GM12878 (cell line): Measurements from ENCODE around the gene TAS2R39. TPM values are rescaled to one million over a fixed set of nuclear protein-coding genes. Genes with fewer than 3 reads are reported as not detected.

ENCODE experiments used
- ATAC-seq: fragments of 200-7000 bp; cut with Tn5 transposase; 3 replicates; pipeline ENCODE4 v1.9.1; 2020; ENCODE audit warnings: mild to moderate bottlenecking, moderate library complexity
- BruUV-seq: library from RNA; stranded (reverse); fragments of 400-500 nt; replicated peaks from 2 replicates; lab custom pipeline; 2021; lab: Mats Ljungman, UMichigan
- CTCF ChIA-PET: fragments of 300-600 bp; sonication (Branson Sonifier 250); formaldehyde crosslinking; extraction: SDS; loops from one replicate; lab custom pipeline; 2021; ENCODE audit warnings: inconsistent platforms; lab: Yijun Ruan, JAX
- POLR2A ChIA-PET: fragments of 350-600 bp; formaldehyde crosslinking; extraction: SDS; loops from one replicate; lab custom pipeline; 2021; ENCODE audit warnings: inconsistent platforms; lab: Charles Lee
- RAD21 ChIA-PET: fragments of 300-600 bp; sonication (Branson Sonifier 250); formaldehyde crosslinking; loops from one replicate; lab custom pipeline; 2023; ENCODE audit warnings: antibody characterized with exemption; ENCODE audit not compliant: unreplicated experiment; lab: Charles Lee
- SMC1A ChIA-PET: fragments of 300-600 bp; sonication (Branson Sonifier 250); formaldehyde crosslinking; loops from one replicate; lab custom pipeline; 2023; ENCODE audit not compliant: unreplicated experiment, uncharacterized antibody; lab: Charles Lee
- DNase-seq: peaks from one replicate; pipeline ENCODE4 v3.0.0-alpha.2; 2011; ENCODE audit warnings: low read depth, low spot score
- FAIRE-seq: peaks from 3 replicates; lab custom pipeline; 2011; peaks lifted over from hg19 to GRCh38; lab: Jason Lieb, UNC
- H2AFZ ChIP-seq: 2 replicates; pipeline ENCODE4 v1.6.0; 2011; ENCODE audit warnings: low read depth, low read length, control low read depth; ENCODE audit not compliant: control insufficient read depth
- H3K27ac ChIP-seq: 2 replicates; pipeline ENCODE4 v1.5.1; 2011; ENCODE audit warnings: control low read depth; ENCODE audit not compliant: control insufficient read depth, insufficient read depth
- H3K27me3 ChIP-seq, 2 experiments: replicated peaks in 1 of 2; 2 replicates each; pipeline versions ENCODE4 v1.6.0 to v1.6.1; 2011; ENCODE audit warnings: low read length in 1 of 2; ENCODE audit not compliant: control insufficient read depth in 2 of 2, insufficient read depth in 2 of 2
- H3K36me3 ChIP-seq, 2 experiments: 2 replicates each; pipeline ENCODE4 v1.5.1; 2011; ENCODE audit warnings: low read length in 1 of 2; ENCODE audit not compliant: control insufficient read depth in 2 of 2, insufficient read depth in 2 of 2
- H3K4me1 ChIP-seq: 2 replicates; pipeline ENCODE4 v1.6.1; 2011; ENCODE audit warnings: mild to moderate bottlenecking, low read length, moderate library complexity, mixed read lengths; ENCODE audit not compliant: control insufficient read depth, insufficient read depth
- H3K4me2 ChIP-seq: 2 replicates; pipeline ENCODE4 v1.6.0; 2011; ENCODE audit warnings: control low read depth; ENCODE audit not compliant: control insufficient read depth, insufficient read depth
- H3K4me3 ChIP-seq: fragments of 200-600 bp; sonication (generic); 2 replicates; pipeline ENCODE4 v1.5.1; 2016
- H3K79me2 ChIP-seq: 2 replicates; pipeline ENCODE4 v1.6.0; 2011; ENCODE audit warnings: low read length; ENCODE audit not compliant: control insufficient read depth, insufficient read depth
- H3K9ac ChIP-seq: 2 replicates; pipeline ENCODE4 v1.8.0; 2011; ENCODE audit warnings: low read length, control low read depth, mixed read lengths; ENCODE audit not compliant: control insufficient read depth, insufficient read depth
- H3K9me3 ChIP-seq: replicated peaks from 3 replicates; pipeline ENCODE4 v1.5.1; 2011; ENCODE audit warnings: mild to moderate bottlenecking, low read length; ENCODE audit not compliant: control insufficient read depth, insufficient read depth
- H4K20me1 ChIP-seq: 2 replicates; pipeline ENCODE4 v1.6.0; 2011; ENCODE audit not compliant: control insufficient read depth, insufficient read depth
- BHLHE40 ChIP-seq, 2 experiments: fragments of 450-650 bp in 1 of 2; IDR thresholded peaks; 2 replicates each; pipeline ENCODE4 v1.6.1; 2011 to 2017; ENCODE audit warnings: low read depth in 2 of 2, borderline replicate concordance in 1 of 2, improper control_type of control experiment in 1 of 2, low read length in 1 of 2, mild to moderate bottlenecking in 1 of 2
- EED ChIP-seq: sonication (generic); IDR thresholded peaks from 2 replicates; pipeline ENCODE4 v1.6.1; 2016; ENCODE audit warnings: antibody characterized with exemption, low read depth
- ETV6 ChIP-seq, 2 experiments: fragments of 450-650 bp in 1 of 2; IDR thresholded peaks in 1 of 2; conservative IDR thresholded peaks in 1 of 2; 2 replicates each; pipeline ENCODE4 v1.6.1; 2014; ENCODE audit warnings: antibody characterized with exemption in 1 of 2, borderline replicate concordance in 1 of 2, low read depth in 1 of 2, mild to moderate bottlenecking in 1 of 2, moderate library complexity in 1 of 2
- FOXM1 ChIP-seq: IDR thresholded peaks from 2 replicates; pipeline ENCODE4 v1.6.1; 2012; ENCODE audit warnings: low read depth, mild to moderate bottlenecking, inconsistent platforms, low read length, moderate library complexity
- HCFC1 ChIP-seq: fragments of 150-350 bp; IDR thresholded peaks from 2 replicates; pipeline ENCODE4 v1.6.1; 2014; ENCODE audit warnings: low read length
- IKZF1 ChIP-seq: fragments of 450-650 bp; conservative IDR thresholded peaks from 2 replicates; pipeline ENCODE4 v1.6.1; 2017; ENCODE audit warnings: antibody characterized with exemption, mild to moderate bottlenecking
- IKZF2 ChIP-seq, 2 experiments: fragments of 450-650 bp; IDR thresholded peaks; 2 replicates each; pipeline ENCODE4 v1.6.1; 2017; ENCODE audit warnings: mild to moderate bottlenecking in 2 of 2, moderate library complexity in 2 of 2
- MTA2 ChIP-seq: fragments of 450-650 bp; IDR thresholded peaks from 2 replicates; pipeline ENCODE4 v1.6.1; 2016; ENCODE audit warnings: low read depth, mild to moderate bottlenecking, moderate library complexity
- RUNX3 ChIP-seq: IDR thresholded peaks from 2 replicates; pipeline ENCODE4 v1.6.1; 2012; ENCODE audit warnings: low read length, inconsistent platforms
- SPI1 ChIP-seq: IDR thresholded peaks from 2 replicates; pipeline ENCODE4 v1.6.1; 2011; ENCODE audit warnings: low read depth, mild to moderate bottlenecking, low read length, moderate library complexity, borderline replicate concordance; ENCODE audit not compliant: insufficient read depth
- TBL1XR1 ChIP-seq: IDR thresholded peaks from 2 replicates; pipeline ENCODE4 v1.6.1; 2012; ENCODE audit warnings: low read depth, low read length, improper control_type of control experiment
- YY1 ChIP-seq: IDR thresholded peaks from 2 replicates; pipeline ENCODE4 v1.6.1; 2011; ENCODE audit warnings: low read depth, mild to moderate bottlenecking, low read length
- WGBS: methylation state at CpG from one replicate; pipeline ENCODE4 v1.1.6; 2016; ENCODE audit warnings: low lambda C conversion rate; ENCODE audit not compliant: insufficient replicate concordance, insufficient coverage; ENCODE audit errors: missing lambda C conversion rate; 5-methylcytosine and 5-hydroxymethylcytosine counted together
- in situ Hi-C: fragments of 300-500 bp; cut with MboI; formaldehyde crosslinking; loops from 9 replicates; pipeline ENCODE4 v1.14.3; 2018; ENCODE audit warnings: mixed read lengths
- intact Hi-C: fragments of 100-400 bp; cut with micrococcal nuclease; formaldehyde crosslinking; loops from one replicate; pipeline ENCODE4 v1.14.2; 2022; ENCODE audit not compliant: unreplicated experiment
- polyA plus RNA-seq, 11 experiments: library from polyadenylated mRNA; depleted of rRNA in 4 of 11; unstranded in 6 of 11; stranded (reverse) in 5 of 11; fragments of >200 nt; fragmentation: Nextera tagmentation in 4 of 11; fragmentation: Illumina TruSeq in 1 of 11; extraction: Ambion mirVana in 4 of 11; extraction: Trizol in 1 of 11; gene quantifications; 1 replicate in 1 of 11; 2 replicates in 10 of 11; pipeline versions ENCODE4 v1.2.1 to v1.2.3, GENCODE V29; 2011 to 2016; ENCODE audit warnings: inconsistent platforms in 2 of 11, missing spikeins in 2 of 11, low read depth in 1 of 11
- total RNA-seq, 4 experiments: library from RNA; depleted of rRNA in 3 of 4; stranded (reverse); fragments of >200 nt in 3 of 4; fragmentation: Illumina TruSeq in 1 of 4; extraction: Trizol in 1 of 4; gene quantifications; 2 replicates each; pipeline versions ENCODE4 v1.2.1 to v1.2.3, GENCODE V29; 2013 to 2021
- TF ChIP-seq, protein P1 (sequence below): IDR thresholded peaks from 2 replicates; pipeline ENCODE4 v1.6.1; 2011; ENCODE audit warnings: mild to moderate bottlenecking, low read depth, low read length, moderate library complexity; ENCODE audit not compliant: insufficient replicate concordance
- TF ChIP-seq, protein P2 (sequence below): fragments of 450-650 bp; IDR thresholded peaks from 2 replicates; pipeline ENCODE4 v1.6.1; 2017; ENCODE audit warnings: low read depth, mild to moderate bottlenecking, moderate library complexity
- TF ChIP-seq, protein P3 (sequence below): fragments of 450-650 bp; IDR thresholded peaks from 2 replicates; pipeline ENCODE4 v1.6.1; 2016; ENCODE audit warnings: mild to moderate bottlenecking

Gene TAS2R39
- total and polyA plus RNA-seq, 10 of the 15 experiments (the other 5 are each of a cell fraction or from before 2014, with no cell fraction given): not detected

DNA sequence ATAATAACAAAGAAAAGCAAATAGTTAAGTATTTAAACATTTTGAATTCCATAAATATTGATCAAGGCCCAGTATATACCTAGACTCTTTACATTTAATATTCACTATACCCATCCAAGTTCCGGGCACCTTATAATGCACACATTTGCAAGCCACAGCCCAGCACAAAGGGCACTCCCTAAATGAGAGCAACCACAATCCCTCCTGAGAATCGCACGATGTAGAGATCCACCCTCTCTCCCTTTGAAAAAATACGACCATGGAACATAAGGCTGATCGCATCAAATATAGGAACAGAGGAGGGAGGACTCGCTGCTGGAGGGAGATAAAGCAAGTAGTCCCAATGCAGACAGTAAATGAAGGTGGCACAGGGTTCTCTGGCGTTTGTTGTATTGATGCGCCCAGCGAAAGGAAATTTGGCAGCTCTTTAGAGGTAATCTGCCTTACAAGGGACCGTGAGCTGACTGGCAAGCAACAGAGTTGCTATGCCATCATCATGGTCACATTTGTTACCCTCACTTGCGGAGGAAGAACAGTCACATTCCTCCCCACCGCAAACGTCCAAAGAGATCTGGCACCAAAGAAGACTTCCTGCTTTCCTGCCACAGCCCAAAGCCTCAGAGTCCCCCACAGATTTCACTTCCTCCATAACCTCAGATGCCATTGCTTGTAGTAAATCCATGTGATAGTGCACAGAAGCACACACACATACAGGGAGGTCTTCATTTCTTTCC, 22.5 kb downstream of the TAS2R39 start:
- FAIRE-seq (peak; percentile 72), ATAC-seq (peak; percentile 85), DNase-seq (peak; percentile 47)
- intact Hi-C loops: no loop called here
- Histone ChIP-seq H3K27ac (no peak overlapping the region), H3K36me3 (no peaks in the 10 kb centered on the region), H3K9ac (no peak overlapping the region), H3K4me3 (no peak overlapping the region), H3K79me2 (no peaks in the 10 kb centered on the region), H3K27me3 (no peaks in the 10 kb centered on the region), H2AFZ (peak overlapping the region; percentile 6; the same call in 1 of the 2 replicates), H4K20me1 (no peaks in the 10 kb centered on the region), H3K9me3 (no peaks in the 10 kb centered on the region), H3K4me2 (peak overlapping the region; percentile 46), H3K4me1 (peaks cover 6% of the 10 kb centered on the region; the same call in 1 of the 2 replicates)
- BruUV-seq: no TSS peak
- WGBS: 13% methylated on average over 13 of the region's 13 CpGs
- in situ Hi-C loops: no loop called here
- POLR2A ChIA-PET: no interaction called here
- peak in 1 of 2 experiments; percentile 43; a peak in 1 of 4 replicates for TF ChIP-seq BHLHE40 (IDR thresholded peaks at IDR 0.05; ENCODE audit: borderline replicate concordance in 1 of 2, low read depth in 2 of 2, low read length in 1 of 2)
- TF ChIP-seq RUNX3: peak; percentile 67
- TF ChIP-seq, protein P1, sequence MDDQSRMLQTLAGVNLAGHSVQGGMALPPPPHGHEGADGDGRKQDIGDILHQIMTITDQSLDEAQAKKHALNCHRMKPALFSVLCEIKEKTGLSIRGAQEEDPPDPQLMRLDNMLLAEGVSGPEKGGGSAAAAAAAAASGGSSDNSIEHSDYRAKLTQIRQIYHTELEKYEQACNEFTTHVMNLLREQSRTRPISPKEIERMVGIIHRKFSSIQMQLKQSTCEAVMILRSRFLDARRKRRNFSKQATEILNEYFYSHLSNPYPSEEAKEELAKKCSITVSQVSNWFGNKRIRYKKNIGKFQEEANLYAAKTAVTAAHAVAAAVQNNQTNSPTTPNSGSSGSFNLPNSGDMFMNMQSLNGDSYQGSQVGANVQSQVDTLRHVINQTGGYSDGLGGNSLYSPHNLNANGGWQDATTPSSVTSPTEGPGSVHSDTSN: no peak
- TF ChIP-seq, protein P2, sequence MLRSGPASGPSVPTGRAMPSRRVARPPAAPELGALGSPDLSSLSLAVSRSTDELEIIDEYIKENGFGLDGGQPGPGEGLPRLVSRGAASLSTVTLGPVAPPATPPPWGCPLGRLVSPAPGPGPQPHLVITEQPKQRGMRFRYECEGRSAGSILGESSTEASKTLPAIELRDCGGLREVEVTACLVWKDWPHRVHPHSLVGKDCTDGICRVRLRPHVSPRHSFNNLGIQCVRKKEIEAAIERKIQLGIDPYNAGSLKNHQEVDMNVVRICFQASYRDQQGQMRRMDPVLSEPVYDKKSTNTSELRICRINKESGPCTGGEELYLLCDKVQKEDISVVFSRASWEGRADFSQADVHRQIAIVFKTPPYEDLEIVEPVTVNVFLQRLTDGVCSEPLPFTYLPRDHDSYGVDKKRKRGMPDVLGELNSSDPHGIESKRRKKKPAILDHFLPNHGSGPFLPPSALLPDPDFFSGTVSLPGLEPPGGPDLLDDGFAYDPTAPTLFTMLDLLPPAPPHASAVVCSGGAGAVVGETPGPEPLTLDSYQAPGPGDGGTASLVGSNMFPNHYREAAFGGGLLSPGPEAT: peak; percentile 51
- TF ChIP-seq, protein P3, sequence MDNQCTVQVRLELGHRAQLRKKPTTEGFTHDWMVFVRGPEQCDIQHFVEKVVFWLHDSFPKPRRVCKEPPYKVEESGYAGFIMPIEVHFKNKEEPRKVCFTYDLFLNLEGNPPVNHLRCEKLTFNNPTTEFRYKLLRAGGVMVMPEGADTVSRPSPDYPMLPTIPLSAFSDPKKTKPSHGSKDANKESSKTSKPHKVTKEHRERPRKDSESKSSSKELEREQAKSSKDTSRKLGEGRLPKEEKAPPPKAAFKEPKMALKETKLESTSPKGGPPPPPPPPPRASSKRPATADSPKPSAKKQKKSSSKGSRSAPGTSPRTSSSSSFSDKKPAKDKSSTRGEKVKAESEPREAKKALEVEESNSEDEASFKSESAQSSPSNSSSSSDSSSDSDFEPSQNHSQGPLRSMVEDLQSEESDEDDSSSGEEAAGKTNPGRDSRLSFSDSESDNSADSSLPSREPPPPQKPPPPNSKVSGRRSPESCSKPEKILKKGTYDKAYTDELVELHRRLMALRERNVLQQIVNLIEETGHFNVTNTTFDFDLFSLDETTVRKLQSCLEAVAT: 0 out of 2 replicates have a peak, but pooled peaks have one; percentile 13
- peak; percentile 86 for TF ChIP-seq SPI1
- peak; percentile 54 for TF ChIP-seq EED
- TF ChIP-seq MTA2: 0 out of 2 replicates have a peak, but pooled peaks have one; percentile 42
- no peak for TF ChIP-seq HCFC1
- TF ChIP-seq FOXM1: no peak
- TF ChIP-seq ETV6 (conservative IDR thresholded peaks at IDR 0.05 in 1 of 2, IDR thresholded peaks at IDR 0.05 in 1 of 2; ENCODE audit: borderline replicate concordance in 1 of 2, low read depth in 1 of 2): peak in 1 of 2 experiments; percentile 27; a peak in 1 of 4 replicates
- peak; percentile 61; the same call in 1 of the 2 replicates for TF ChIP-seq IKZF1
- TF ChIP-seq IKZF2 (IDR thresholded peaks at IDR 0.05): peak; percentile 75 to 77
- no peak for TF ChIP-seq TBL1XR1
- TF ChIP-seq YY1: no peak
- CTCF ChIA-PET: interaction anchor here (0.8 to 1.7 kb wide), 5 partner anchors 9 to 196 kb away, joined by 3 to 11 read pairs (median 4); no protein-coding TSS in a partner anchor
- SMC1A ChIA-PET: interaction anchor here (0.5 to 4.0 kb wide), 3 partner anchors 9 to 26 kb away, joined by 3 to 17 read pairs (median 6); no protein-coding TSS in a partner anchor
- RAD21 ChIA-PET: interaction anchor here (1.2 kb wide), 1 partner anchor 9 kb away, joined by 5 read pairs; no protein-coding TSS in a partner anchor
